HUES64 (cell line): ENCODE measurements around the gene CDKAL1.

Source experiments
- H3K27ac ChIP-seq: 2 replicates; pipeline ENCODE4 v1.7.0; 2013; ENCODE audit warnings: low read depth, low read length, inconsistent platforms
- H3K27me3 ChIP-seq: 2 replicates; pipeline ENCODE4 v1.6.1; 2013; ENCODE audit warnings: mild to moderate bottlenecking, low read length; ENCODE audit not compliant: insufficient read depth
- H3K36me3 ChIP-seq: 2 replicates; pipeline ENCODE4 v1.6.1; 2013; ENCODE audit warnings: mild to moderate bottlenecking, low read length; ENCODE audit not compliant: insufficient read depth
- H3K4me1 ChIP-seq: 2 replicates; pipeline ENCODE4 v1.6.1; 2013; ENCODE audit warnings: mild to moderate bottlenecking, low read length, moderate library complexity; ENCODE audit not compliant: insufficient read depth
- H3K4me3 ChIP-seq: 2 replicates; pipeline ENCODE4 v1.5.1; 2013; ENCODE audit warnings: mild to moderate bottlenecking, low read length, moderate library complexity
- H3K9ac ChIP-seq: 2 replicates; pipeline ENCODE4 v1.6.1; 2013; ENCODE audit warnings: mild to moderate bottlenecking, low read depth, low read length
- H3K9me3 ChIP-seq: 2 replicates; pipeline ENCODE4 v1.6.1; 2013; ENCODE audit warnings: low read depth, low read length; ENCODE audit not compliant: insufficient read depth
- WGBS: fragments of 150-250, 120-280 bp; methylation state at CpG from one replicate; pipeline ENCODE4 v1.1.7; 2013; ENCODE audit warnings: missing lambda C conversion rate; 5-methylcytosine and 5-hydroxymethylcytosine counted together

The CDKAL1 gene

DNA sequence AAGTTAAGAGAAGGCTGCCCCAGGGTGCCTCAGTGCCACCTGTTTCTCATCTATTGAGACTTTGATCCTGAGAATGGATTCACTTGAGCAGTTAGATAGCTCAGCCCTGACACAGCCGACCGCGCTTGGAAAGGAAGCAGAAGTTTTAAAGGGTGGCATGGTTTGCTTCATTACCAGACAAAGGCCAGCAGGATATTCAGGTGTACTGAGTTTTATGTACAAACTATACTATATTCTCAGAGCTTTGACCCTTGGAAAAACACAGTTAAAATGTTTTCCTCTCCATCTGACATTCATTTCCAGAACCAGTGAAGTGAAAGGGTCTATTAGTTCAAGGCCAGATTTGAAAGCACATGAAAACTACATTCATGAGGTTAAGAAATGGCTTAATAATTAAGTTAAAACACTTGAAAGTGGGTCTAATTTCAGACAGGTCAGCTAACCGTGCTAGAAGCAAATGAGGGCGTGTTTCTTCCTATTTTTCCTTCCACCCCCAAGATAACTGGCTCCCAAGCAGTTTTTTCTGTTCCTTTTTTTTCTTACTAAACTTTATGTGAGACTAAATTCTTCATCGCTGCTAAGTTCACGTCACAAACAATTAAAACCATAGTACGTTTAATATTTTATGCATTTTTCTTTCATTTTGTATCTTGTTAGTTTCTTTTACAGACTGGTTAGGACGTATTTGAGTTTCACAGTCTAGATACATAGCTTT, 674.0 kb downstream of the CDKAL1 start:
- H3K27ac ChIP-seq, result no peak overlapping the region
- no peaks in the 10 kb centered on the region for H3K27me3 ChIP-seq
- no peak overlapping the region for H3K4me3 ChIP-seq
- no peaks in the 10 kb centered on the region for H3K4me1 ChIP-seq
- H3K9me3 ChIP-seq, result peaks cover 3% of the 10 kb centered on the region; the same call in 1 of the 2 replicates
- WGBS, result 91% methylated on average over 9 of the region's 9 CpGs
- no peak overlapping the region for H3K9ac ChIP-seq
- H3K36me3 ChIP-seq, result no peaks in the 10 kb centered on the region

DNA sequence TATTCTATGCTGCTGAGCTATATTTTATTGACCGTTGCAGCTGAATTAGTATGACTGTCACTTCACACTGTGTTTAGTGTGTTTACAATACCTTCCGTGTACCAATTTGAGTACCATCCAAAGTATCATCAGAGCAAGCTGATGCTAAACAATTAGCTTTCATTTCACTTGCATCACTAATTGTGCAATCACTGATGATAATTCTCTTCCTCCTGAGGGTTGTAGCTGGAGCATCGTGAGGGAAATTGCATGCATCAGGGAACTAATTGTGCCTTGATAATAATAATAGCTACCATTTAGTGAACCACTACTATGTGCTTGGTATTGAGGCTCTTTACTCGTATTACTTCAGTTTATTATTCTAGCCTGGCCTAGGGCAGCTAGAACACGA, 674.5 kb downstream of the CDKAL1 start:
- Histone ChIP-seq H3K9ac (no peak overlapping the region), H3K36me3 (no peaks in the 10 kb centered on the region), H3K4me3 (no peak overlapping the region), H3K4me1 (no peaks in the 10 kb centered on the region), H3K9me3 (peaks cover 3% of the 10 kb centered on the region; the same call in 1 of the 2 replicates), H3K27me3 (no peaks in the 10 kb centered on the region), H3K27ac (no peak overlapping the region)
- WGBS, result 84% methylated on average over 4 of the region's 5 CpGs

DNA sequence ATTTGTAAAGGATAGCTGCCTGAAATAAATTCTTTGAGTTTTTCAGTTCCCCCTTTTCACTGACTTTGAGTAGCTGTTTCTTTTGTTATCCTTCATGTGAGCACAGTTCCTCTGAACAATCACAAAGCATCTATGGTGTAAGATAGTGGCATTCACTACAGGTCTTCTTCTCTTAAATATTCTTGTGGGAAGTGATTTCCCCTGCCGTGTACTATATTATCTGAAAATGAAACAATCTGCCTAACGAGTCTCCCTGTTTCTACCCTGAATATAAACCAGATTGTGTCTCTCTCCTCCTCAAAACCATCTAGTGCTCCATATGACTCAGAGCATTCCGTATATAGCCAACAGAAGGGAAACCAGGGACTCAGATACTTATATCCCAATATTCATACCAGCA, 679.2 kb downstream of the CDKAL1 start:
- 97% methylated on average over 3 of the region's 3 CpGs for WGBS
- Histone ChIP-seq H3K4me3 (no peak overlapping the region), H3K4me1 (no peaks in the 10 kb centered on the region)

DNA sequence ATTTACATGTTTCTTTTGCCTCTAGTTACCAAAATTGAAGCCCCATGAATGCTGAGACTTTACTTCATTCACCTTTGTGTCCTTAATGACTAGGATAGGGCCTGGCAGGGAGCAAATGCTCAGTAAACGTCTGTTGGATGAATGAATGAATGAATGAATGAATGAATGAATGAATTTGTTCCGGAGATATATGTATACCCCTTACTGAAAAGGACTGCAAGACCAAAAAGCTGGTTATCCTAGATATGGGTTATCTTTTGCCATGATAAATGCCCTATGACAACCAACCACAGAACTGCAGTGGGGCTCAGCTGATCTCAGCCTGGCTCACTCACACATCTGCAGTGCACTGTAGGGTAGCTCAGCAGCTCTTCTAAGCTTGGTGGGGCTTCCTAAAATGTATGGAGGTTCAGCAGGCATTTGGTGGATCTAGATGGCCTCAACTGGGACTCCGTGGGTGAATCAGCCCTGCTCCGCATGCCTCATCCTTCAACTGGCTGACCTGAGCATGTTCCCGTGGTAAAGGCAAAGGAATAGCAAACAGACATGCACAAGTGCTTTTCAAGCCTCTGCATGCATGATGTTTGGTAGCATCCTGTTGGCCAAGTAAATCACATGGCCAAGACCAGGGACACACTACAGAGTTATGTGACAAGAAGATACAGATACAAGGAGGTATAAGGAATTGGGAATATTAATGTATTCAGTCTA, 680.6 kb downstream of the CDKAL1 start:
- Histone ChIP-seq H3K9ac (no peak overlapping the region), H3K4me1 (no peaks in the 10 kb centered on the region; the same call in 1 of the 2 replicates), H3K36me3 (no peaks in the 10 kb centered on the region), H3K4me3 (no peak overlapping the region), H3K9me3 (peaks cover 7% of the 10 kb centered on the region; the same call in 1 of the 2 replicates), H3K27me3 (no peaks in the 10 kb centered on the region), H3K27ac (no peak overlapping the region)
- WGBS, result 91% methylated on average over 5 of the region's 5 CpGs

More for the DNA sequence above, 679.2 kb downstream of the CDKAL1 start:
- Histone ChIP-seq H3K9ac (no peak overlapping the region), H3K27me3 (no peaks in the 10 kb centered on the region), H3K36me3 (no peaks in the 10 kb centered on the region), H3K27ac (no peak overlapping the region), H3K9me3 (peaks cover 7% of the 10 kb centered on the region; the same call in 1 of the 2 replicates)

DNA sequence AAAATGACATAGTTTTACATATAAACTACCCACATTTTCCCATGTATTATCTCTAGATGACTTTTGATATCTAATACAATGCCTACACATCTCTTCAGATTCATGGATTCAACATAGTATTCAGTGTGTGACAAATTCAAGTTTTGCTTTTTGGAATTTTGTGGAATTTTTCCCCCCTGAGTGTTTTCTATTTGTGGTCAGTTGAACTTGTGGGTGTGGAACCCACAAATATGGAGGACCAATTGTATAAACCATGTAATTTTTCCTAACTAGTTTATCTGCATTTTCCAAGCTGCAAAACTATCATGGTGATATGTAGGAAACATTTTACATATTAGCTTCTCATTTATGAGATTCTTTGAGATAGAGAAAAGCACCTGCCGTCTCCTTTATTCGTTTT, 685.0 kb downstream of the CDKAL1 start:
- H3K9ac ChIP-seq, result no peak overlapping the region
- H3K27ac ChIP-seq, result no peak overlapping the region
- WGBS, result 92% methylated on average over 2 of the region's 2 CpGs
- H3K4me3 ChIP-seq, result no peak overlapping the region
- H3K4me1 ChIP-seq, result peaks cover 5% of the 10 kb centered on the region; the same call in 1 of the 2 replicates
- H3K36me3 ChIP-seq, result no peaks in the 10 kb centered on the region
- peaks cover 7% of the 10 kb centered on the region; the same call in 1 of the 2 replicates for H3K9me3 ChIP-seq
- H3K27me3 ChIP-seq, result no peaks in the 10 kb centered on the region

DNA sequence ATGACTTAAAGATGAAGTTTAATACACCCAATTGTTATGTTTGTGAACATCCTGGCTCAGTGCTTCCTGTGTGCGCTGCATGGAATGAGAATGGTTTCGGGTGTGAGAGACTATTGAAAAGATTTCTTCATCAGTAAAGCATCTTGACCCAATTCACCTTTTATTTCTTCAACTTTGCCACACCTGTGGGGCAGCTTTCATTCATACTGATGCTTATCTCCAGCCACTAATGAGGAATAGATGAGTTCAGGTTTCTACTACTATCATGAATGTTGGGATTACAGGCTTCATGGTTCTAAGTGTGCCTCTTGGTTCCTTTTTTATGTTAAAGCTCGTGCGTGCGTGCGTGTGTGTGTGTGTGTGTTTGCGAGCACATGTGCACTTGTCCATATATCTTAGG, 685.6 kb downstream of the CDKAL1 start:
- WGBS, result 98% methylated on average over 7 of the region's 7 CpGs
- H3K4me3 ChIP-seq, result no peak overlapping the region
- no peaks in the 10 kb centered on the region for H3K27me3 ChIP-seq
- H3K36me3 ChIP-seq, result no peaks in the 10 kb centered on the region
- peaks cover 5% of the 10 kb centered on the region; the same call in 1 of the 2 replicates for H3K4me1 ChIP-seq
- H3K9ac ChIP-seq, result no peak overlapping the region
- peaks cover 7% of the 10 kb centered on the region; the same call in 1 of the 2 replicates for H3K9me3 ChIP-seq
- no peak overlapping the region for H3K27ac ChIP-seq

DNA sequence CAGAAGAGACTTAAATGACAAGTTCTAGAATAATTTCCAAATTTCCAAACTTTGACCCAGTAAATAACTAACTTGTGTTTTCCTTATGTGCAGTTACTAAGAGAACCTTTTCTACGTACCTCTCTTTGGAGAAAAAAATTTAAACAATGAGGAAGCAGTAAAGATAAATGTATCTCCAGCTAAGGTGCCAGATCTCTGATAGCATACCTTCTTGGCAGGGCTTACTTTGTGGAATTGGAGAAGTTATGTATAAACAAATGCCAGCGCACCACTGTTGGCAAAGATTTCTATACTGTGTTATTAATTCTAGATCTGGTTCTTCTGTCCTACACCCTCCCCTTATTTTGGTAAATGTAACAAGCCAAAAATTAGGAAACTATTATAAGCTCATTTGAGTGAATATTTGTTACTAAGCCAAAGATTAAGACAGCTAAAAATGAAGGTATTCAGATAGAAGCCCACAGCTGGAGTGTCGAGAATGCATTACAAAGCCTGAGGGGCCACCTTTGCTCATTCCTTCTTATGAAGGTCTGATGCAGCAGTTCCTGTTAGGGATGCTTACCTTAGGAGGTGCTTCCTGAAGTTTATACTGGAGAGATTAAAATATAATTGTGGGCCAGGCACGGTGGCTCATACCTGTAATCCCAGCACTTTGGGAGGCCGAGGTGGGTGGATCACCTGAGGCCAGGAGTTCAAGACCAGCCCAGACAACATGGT, 686.2 kb downstream of the CDKAL1 start:
- no peaks in the 10 kb centered on the region for H3K36me3 ChIP-seq
- H3K9me3 ChIP-seq, result peaks cover 7% of the 10 kb centered on the region; the same call in 1 of the 2 replicates
- H3K27ac ChIP-seq, result no peak overlapping the region
- H3K27me3 ChIP-seq, result no peaks in the 10 kb centered on the region
- H3K9ac ChIP-seq, result no peak overlapping the region
- peaks cover 5% of the 10 kb centered on the region; the same call in 1 of the 2 replicates for H3K4me1 ChIP-seq
- no peak overlapping the region for H3K4me3 ChIP-seq
- 86% methylated on average over 5 of the region's 5 CpGs for WGBS

DNA sequence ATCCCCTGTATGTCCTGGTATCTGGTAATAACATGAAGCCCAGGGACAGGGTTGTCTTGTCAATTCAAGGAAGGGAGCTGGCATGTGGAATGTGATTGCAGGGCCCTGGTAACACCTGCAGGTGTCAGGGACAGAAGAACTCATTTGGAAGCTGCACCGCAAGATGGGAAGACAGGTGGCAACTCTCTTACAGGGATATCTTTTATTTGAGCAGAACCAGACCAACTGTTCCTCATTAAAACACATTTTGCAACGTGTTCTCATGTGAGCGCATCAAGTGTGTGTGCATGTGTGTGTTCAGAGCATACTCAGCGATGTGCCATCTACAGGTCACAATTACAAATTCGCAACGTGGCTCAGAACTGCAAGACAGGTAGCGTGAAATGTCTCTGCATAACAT, 688.4 kb downstream of the CDKAL1 start:
- H3K4me3 ChIP-seq, result no peak overlapping the region
- 87% methylated on average over 7 of the region's 7 CpGs for WGBS

DNA sequence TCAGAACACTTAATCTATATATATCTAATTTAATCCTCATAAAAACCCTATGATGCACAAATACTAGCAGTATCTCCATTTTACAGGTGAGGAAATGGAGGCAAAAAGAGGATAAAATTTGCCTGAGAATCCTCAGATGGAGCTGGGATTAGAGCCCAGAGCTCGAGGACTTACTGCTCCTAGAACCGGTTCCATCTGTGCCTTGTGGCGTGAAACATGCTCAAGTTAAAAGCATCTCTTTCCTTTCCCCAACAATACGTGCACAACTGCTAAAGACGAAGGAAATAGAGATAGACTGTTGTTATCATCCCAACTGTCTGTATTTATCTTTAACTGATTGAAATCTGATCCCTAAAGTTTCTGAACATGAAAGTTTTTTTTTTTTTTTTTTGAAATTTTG, 691.7 kb downstream of the CDKAL1 start:
- 96% methylated on average over 5 of the region's 5 CpGs for WGBS
- no peak overlapping the region for H3K9ac ChIP-seq
- no peaks in the 10 kb centered on the region for H3K9me3 ChIP-seq

More for the DNA sequence above, 688.4 kb downstream of the CDKAL1 start:
- Histone ChIP-seq H3K9me3 (peaks cover 7% of the 10 kb centered on the region; the same call in 1 of the 2 replicates), H3K4me1 (peaks cover 5% of the 10 kb centered on the region; the same call in 1 of the 2 replicates), H3K27me3 (no peaks in the 10 kb centered on the region), H3K27ac (no peak overlapping the region), H3K36me3 (no peaks in the 10 kb centered on the region), H3K9ac (no peak overlapping the region)

DNA sequence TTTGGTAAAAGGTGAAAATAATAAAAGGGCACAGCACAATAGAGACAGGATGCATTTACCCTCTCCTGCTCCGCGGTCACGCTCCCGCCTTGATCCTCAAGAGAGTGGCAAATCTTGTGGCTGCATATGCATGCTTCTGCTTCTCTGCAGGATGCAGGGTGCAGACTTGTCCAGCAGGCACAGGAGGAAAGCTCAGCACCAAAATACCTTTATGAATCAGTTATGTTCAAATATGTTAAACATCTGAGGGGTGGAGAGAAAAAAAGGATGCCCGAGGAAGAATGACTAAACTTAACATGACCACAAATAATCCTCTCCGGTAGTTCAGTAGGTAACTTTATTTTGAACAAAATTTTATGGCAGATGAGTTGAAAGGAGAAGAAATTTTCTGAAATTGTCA, 693.2 kb downstream of the CDKAL1 start:
- 0 out of 2 replicates have a peak, but pooled peaks cover 2% of the 10 kb centered on the region for H3K36me3 ChIP-seq
- H3K27ac ChIP-seq, result no peak overlapping the region
- no peak overlapping the region for H3K9ac ChIP-seq
- 0 out of 2 replicates have a peak, but pooled peaks cover 3% of the 10 kb centered on the region for H3K4me1 ChIP-seq
- 97% methylated on average over 5 of the region's 6 CpGs for WGBS
- H3K27me3 ChIP-seq, result no peaks in the 10 kb centered on the region
- no peaks in the 10 kb centered on the region for H3K9me3 ChIP-seq
- no peak overlapping the region for H3K4me3 ChIP-seq

More for the DNA sequence above, 691.7 kb downstream of the CDKAL1 start:
- 0 out of 2 replicates have a peak, but pooled peaks cover 2% of the 10 kb centered on the region for H3K36me3 ChIP-seq
- H3K4me3 ChIP-seq, result no peak overlapping the region
- H3K27ac ChIP-seq, result no peak overlapping the region
- H3K27me3 ChIP-seq, result no peaks in the 10 kb centered on the region
- H3K4me1 ChIP-seq, result 0 out of 2 replicates have a peak, but pooled peaks cover 3% of the 10 kb centered on the region
